Esophagus mucosa (tissue), 1 donor: Measurements from ENCODE around the gene LGR6. TPM values are rescaled to one million over a fixed set of nuclear protein-coding genes. Genes with fewer than 3 reads are reported as not detected.
A peak's percentile ranks its signal among the peaks of the same experiment; 100 is the strongest.
"Not testable (repeated sequence)": the region's sequence is repeated elsewhere in the genome, so short reads cannot be mapped to it uniquely, and the experiment has no call there.

Experiments
- ATAC-seq: fragments of 200-7000 bp; cut with Tn5 transposase; one replicate; pipeline ENCODE4 v1.9.1; 2020
- total RNA-seq: library from RNA; stranded (reverse); gene quantifications from one replicate; pipeline ENCODE4 v1.2.4, GENCODE V29; 2023
- donor health status: DM: yes; HTN: yes; CAD: no.

LGR6 gene
- total RNA-seq = 2.7 TPM

GRCh38 chr1:202193614-202194327 is at the start of gene LGR6:
Gene LGR6 (plus strand): TSS chr1:202193799. CDS start chr1:202193990, 191 bp downstream.
- peak; percentile 21 for ATAC-seq

GRCh38 chr1:202144402-202145067 is 49.1 kb upstream of the LGR6 start, which contains the start of gene ARL8A:
Gene ARL8A (minus strand): TSS chr1:202144737. CDS start chr1:202144572, 165 bp downstream.
- peak; percentile 69 for ATAC-seq

DNA sequence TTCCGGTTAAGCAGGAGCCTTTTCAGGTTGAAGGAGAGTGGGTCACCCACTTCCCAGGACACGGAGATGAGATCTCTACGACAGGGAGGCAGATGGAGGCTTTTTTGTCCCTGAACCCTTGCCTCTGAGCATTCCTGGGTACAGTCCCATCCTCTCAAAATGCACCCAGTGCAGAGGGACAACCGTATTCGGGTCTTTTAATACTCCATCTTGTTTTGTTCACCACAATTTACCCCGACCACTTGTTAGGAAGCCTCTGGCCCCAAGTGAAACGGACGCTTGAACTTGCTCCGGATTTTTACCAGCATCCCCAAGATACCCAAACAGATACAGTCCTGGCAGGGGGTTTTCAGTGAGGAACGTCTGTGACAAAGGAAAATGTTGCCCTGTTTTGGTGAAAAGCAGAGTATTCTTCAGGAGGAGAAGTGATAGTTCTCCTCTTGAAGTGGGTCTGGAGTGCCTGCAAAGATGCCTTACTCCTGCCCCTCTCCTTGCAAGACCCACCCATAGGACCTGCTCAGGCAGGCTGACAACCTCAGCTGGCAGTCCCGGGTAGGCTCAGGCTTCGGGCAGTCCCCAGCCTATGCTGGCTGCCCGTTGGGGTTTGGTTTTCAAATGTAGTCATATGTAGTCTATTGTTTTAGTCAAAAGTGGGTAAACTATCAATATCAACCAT is 48.4 kb upstream of the LGR6 start:
- no peak for ATAC-seq

DNA sequence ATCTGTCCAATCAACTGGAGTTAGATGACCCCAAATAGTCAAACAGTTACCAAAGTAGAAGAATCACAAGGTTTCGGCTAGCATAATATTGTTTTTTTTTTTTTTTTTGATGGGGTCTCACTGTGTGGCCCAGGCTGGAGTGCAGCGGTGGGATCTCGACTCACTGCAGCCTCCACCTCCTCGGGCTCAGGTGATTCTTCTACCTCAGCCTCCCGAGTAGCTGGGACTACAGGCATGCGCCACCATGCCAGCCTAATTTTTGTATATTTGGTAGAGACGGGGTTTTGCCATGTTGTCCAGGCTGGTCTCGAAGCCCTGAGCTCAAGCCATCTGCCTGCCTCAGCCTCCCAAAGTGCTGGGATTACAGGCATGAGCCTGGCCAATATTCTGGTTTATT is 47.9 kb upstream of the LGR6 start:
- ATAC-seq = not testable (repeated sequence)

GRCh38 chr1:202146279-202146678 is 47.3 kb upstream of the LGR6 start:
- no peak for ATAC-seq

DNA sequence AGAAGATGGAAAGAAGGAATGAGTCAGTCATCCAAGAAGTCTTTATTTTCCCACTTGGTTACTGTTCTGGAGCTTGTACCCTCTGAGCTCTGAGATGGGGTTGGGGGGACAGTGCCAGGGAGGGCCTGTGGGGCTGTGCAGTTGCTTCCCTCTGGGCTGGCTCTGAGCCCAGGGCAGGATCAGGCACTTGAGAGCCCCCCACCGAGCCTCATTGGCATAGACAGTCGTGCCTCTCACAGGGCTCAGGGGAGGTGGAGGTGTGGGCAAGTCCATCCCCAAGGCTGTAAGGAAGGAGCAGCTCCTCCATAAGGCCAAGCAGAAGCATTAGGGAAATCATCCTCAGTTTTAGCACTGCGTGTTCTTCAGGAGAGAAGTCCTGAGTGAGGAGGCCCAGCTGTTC is 46.6 kb upstream of the LGR6 start:
- no peak for ATAC-seq

GRCh38 chr1:202148391-202148790 is 45.2 kb upstream of the LGR6 start:
- ATAC-seq = no peak

DNA sequence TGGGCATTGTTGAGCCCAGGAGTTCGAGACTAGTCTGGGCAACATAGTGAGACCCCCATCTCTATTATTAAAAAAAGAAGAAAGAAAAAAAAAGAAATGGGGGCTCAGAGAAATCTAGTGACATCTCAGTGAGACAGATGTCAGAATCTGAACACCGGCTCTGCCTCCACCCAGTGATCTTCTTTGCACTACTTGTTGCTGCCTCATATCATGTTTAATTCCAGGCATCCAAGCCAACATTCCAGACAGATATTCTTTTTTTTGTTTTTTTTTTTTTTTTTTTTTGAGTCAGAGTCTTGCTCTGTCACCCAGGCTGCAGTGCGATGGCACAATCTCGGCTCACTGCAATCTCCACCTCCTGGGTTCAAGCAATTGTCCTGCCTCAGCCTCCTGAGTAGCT is 44.0 kb upstream of the LGR6 start:
- no peak for ATAC-seq

DNA sequence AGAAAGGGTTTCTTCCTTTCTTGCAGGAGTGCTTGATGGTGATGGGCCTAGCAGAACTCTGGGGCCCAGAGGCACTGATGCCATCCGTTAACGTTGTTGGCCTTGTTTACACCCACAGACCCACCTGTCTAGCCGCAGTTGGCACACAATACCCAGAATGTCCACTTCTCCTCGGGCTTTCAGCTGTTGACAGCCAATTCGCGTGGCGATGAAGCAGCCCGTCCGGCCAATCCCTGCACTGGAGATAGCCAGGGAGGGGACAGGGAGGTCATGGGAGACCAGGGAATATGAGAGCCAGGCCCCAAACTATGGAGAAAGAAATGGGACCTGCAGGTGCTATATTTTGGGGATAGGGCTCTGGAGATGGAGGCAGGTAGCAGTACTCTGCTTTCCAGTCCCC is 43.4 kb upstream of the LGR6 start:
- ATAC-seq = no peak

GRCh38 chr1:202150602-202151001 is 43.0 kb upstream of the LGR6 start:
- ATAC-seq = no peak

DNA sequence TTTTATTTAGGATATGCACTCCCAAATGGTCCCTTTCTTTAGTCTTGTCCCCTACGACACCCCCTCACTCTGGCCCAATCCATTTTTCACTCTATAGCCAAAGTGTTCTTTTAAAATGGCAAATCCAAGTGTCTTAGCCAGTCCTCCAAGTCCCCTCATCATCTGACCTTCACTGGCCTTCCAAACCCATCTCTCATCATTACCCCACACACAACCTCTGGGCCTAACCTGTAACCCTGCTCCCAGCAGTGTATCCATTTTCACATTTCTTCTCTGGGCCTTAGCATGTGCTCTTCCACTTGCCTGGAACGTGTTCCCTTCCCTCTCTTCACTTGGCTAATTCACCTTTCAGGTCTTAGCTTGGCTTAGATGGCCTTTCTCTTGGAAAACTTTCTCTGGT is 42.6 kb upstream of the LGR6 start:
- no peak for ATAC-seq

GRCh38 chr1:202152399-202152798 is 41.2 kb upstream of the LGR6 start:
- no peak for ATAC-seq

GRCh38 chr1:202153284-202153683 is 40.3 kb upstream of the LGR6 start:
- no peak for ATAC-seq

GRCh38 chr1:202154148-202154765 is 39.3 kb upstream of the LGR6 start:
- no peak for ATAC-seq

GRCh38 chr1:202154766-202155477 is 38.7 kb upstream of the LGR6 start:
- peak; percentile 66 for ATAC-seq

DNA sequence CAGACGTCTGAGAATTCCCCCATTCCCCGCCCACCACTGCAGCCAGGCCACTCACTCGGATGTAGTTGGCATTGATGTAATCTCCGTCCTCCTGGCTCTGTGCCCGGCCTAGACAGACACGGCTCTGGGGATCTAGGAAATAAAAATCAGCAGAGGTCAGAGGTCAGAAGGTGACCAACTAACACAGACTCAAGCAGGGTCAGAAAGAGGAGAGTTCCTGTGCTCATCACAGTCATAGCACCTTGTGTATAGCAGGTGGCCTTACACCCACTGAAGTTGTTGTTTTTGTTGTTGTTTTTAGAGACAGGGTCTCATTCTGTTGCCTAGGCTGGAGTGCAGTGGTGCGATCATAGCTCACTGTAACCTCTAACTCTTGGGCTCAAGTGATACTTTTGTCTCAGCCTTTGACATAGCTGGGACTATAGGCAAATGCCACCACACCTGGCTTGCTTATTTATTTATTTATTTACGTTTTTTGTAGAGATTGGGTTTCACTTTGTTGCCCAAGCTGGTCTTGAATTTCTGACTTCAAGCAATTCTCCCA is 38.0 kb upstream of the LGR6 start:
- no peak for ATAC-seq

DNA sequence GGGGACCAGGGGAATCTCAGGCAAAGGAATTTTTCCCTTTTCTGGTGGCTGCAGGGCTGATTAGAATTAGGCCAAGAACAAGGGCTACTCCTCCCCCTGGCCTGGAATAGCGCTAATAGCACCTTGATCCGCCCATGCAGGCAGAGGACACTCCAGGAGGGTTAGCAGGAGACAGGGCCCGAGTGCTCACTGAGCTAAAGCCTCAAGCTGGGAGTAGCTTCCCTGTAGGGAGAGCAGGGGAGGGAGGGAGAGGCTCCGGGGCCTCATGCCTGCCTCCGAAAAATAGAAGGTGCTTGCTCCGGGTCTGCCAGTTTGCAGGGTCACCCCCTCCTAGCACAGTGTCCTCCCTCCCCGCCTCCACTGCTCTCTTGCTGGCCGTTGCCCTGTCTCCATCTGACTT is 37.0 kb upstream of the LGR6 start:
- no peak for ATAC-seq

DNA sequence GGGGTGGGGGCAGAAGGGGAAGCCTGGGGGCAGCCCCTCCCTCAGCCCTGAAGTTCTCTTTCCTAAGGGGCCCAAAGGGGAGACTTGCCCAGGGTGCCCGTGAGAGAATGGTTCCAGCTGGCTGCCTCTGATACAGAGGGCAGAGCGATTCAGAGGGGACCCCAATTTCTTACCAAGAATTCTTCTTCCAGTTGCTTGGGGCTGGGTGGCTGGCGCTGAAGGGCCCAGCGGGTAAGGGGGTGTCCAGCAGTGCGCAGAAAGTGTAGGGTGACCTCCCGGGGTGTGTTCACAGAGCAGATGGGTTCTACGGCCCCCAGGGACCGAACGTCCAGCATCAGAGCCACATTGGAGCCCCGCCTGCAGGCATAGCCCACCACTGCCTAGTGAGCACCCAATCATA is 35.7 kb upstream of the LGR6 start:
- ATAC-seq = no peak

DNA sequence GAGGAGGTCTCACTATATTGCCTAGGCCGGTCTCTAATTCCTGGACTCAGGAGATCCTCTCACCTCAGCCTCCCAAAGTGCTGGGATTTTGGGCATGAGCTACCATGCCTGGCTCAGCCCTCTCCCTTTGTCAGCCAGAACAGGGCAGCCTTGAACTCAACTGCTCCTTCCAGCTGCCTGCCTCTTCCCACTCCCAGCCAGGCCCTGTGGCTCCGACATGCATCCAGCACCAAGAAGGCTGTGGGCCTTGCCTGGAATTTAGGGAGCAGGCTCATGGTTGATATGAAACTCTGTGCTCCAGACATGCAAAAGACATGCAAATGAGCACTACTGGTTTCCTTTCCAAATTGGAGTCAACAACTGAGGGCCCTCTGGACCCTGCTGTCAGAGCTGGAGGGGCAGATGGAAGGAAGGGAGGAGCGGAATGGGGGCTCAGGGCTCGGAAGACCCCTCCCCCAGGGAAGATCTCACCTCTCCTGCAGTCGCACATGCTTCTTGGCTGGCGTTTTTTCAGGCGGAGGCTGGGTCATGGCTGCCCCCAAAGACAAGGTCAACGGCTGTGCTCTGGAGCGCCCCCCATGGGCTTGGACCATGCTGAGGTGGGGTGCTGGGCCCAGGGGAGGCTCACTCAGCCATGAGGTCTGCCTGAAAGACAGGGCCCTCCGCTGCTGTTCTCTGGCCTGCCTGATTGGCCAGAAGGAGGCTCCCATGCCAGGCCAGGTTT is 34.6 kb upstream of the LGR6 start:
- ATAC-seq = no peak

- ATAC-seq = no peak
These were observed 33.8 kb upstream of the LGR6 start for GRCh38 chr1:202159534-202160371.
